Breast epithelium (tissue), 3 donors: Measurements from ENCODE around the gene PFAS.
A peak's percentile ranks its signal among the peaks of the same experiment; 100 is the strongest.

Experiments
- POLR2A ChIP-seq: fragments of 450-650 bp; IDR thresholded peaks from one replicate; pipeline ENCODE4 v1.6.1; 2016; ENCODE audit warnings: antibody characterized with exemption, mild to moderate bottlenecking, moderate library complexity
- POLR2AphosphoS5 ChIP-seq, 3 donors: sonication (generic); formaldehyde crosslinking; IDR thresholded peaks; one replicate each; pipeline ENCODE4 v1.6.1; 2017; ENCODE audit warnings: antibody characterized with exemption in 3 of 3
- TF ChIP-seq, protein P1 (sequence below), 3 donors: fragments of 450-650 bp; IDR thresholded peaks; one replicate each; pipeline ENCODE4 v1.5.1; 2016 to 2017; ENCODE audit warnings: antibody characterized with exemption in 3 of 3, mild to moderate bottlenecking in 3 of 3, moderate library complexity in 3 of 3

- TF ChIP-seq, protein P1, sequence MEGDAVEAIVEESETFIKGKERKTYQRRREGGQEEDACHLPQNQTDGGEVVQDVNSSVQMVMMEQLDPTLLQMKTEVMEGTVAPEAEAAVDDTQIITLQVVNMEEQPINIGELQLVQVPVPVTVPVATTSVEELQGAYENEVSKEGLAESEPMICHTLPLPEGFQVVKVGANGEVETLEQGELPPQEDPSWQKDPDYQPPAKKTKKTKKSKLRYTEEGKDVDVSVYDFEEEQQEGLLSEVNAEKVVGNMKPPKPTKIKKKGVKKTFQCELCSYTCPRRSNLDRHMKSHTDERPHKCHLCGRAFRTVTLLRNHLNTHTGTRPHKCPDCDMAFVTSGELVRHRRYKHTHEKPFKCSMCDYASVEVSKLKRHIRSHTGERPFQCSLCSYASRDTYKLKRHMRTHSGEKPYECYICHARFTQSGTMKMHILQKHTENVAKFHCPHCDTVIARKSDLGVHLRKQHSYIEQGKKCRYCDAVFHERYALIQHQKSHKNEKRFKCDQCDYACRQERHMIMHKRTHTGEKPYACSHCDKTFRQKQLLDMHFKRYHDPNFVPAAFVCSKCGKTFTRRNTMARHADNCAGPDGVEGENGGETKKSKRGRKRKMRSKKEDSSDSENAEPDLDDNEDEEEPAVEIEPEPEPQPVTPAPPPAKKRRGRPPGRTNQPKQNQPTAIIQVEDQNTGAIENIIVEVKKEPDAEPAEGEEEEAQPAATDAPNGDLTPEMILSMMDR (IDR thresholded peaks at IDR 0.05), result no peak
- TF ChIP-seq POLR2A (no peak), POLR2AphosphoS5 (IDR thresholded peaks at IDR 0.05) (peak in 1 of 3 donors; percentile 56)
These were observed 11.9 kb upstream of the PFAS start for GRCh38 chr17:8237175-8237574.
